ENCODE measurements around the gene DNAAF1.

The DNAAF1 gene

DNA sequence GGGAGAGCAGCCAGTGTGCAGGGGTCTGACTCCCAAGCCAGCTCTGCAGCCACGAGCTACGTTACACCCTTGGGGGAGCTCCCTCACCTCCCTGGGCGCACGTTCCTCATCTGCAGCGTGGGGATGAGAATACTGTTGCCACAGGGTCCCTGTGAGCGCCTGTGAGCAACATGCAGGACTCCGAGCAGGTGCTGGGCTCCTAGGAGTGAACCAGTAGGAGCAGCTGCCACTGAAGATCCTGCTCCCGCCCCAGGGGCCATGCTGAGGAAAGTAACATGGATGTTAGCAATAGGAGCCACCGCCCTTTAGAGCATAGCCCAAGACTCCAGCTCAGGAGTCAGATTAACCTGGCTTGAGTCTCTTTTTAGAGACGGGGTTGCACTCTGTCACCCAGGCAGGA lies 15.9 kb downstream of the DNAAF1 start:
- no peak for DNase-seq (ENCODE audit: low read depth)

DNA sequence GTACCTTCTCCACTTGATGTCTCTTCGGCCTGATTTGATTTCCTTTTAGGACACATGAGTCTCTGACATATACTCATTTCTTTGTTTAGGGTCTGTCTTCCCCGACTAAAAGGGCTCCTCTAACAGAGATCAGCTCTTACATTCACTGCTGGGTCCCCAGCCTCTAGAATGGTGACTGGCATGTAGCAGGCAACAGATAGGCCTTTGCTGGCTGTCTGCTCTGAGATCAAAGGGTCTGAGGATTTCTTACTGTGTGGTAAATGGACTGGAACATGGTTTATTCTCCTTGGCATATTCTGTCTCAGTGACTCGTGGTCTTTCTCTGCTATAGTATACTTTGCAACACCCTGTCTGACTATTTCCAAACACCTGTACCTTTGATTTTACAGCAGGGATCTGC lies 16.7 kb downstream of the DNAAF1 start:
- no peak for DNase-seq (ENCODE audit: low read depth)

DNA sequence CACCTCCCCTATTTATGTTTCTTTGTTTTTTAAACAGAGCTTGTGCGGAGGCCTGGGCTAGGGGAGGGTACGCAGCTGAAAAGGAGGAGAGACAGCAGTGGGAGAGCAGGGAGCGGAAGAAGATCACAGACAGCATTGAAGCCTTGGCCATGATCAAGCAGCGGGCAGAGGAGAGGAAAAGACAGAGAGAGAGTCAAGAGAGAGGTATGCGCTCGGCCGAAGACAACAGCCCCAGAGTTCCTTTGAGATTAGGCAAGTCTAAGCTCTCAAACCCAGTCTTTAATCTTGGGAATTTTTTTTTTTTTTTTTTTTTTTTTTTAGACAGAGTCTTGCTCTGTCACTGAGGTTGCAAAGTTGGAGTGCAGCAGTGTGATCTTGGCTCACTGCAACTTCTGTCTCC lies 20.6 kb downstream of the DNAAF1 start:
- no peak for DNase-seq (ENCODE audit: low read depth)

DNA sequence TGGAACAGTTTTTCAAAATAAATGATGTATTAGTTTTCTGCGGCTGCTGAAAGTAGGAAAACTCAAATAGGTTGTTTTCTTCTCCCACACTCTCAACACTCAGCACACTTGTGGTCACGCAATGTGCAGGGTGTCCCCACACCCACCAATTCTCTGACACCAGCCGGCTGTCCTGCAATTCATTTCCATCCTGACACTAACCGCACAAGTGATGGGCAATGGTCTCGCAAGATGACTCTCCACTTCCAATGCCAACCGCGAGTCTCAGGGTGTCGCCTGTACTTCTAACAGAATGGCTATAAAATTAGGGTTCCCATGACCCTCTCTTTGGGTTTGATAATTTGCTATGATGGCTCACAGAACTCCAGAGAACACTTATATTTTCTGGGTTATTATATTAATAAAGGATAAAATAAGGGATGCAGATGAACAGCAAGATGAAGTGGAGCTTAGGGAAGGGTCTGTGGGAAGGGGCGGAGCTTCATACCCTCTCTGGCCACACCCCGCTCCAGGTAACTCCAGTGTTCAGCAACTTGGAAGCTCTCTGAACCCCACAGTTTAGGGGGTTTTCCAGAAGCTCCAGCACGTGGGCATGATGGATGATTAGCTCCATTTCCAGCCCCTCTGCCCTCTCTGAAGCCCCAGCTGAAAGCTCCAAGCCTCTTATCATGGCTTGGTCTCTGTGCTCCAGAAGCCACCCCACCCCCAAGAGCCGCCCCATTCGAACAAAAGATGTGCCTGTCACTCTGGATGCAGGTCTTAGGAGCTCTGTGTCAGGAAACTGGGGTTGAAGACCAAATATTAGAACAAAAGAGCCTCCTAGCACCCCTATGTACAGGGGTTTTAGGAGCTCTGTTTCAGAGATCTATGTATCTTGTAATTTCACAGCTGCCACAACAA lies 21.9 kb downstream of the DNAAF1 start:
- DNase-seq (ENCODE audit: low read depth) = no peak

DNA sequence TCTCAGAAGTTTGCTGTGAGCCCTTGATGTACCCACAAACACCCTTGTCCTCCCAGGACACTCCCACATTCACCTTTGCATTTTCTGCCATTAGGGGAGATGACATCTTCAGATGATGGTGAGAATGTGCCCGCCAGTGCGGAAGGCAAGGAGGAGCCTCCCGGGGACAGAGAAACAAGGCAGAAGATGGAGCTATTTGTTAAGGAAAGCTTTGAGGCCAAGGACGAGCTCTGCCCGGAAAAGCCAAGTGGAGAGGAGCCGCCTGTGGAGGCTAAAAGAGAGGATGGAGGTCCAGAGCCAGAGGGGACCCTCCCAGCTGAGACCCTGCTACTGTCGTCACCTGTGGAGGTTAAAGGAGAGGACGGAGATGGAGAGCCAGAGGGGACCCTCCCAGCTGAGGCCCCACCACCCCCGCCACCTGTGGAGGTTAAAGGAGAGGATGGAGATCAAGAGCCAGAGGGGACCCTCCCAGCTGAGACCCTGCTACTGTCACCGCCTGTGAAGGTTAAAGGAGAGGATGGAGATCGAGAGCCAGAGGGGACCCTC lies 24.7 kb downstream of the DNAAF1 start:
- no peak for DNase-seq (ENCODE audit: low read depth)

DNA sequence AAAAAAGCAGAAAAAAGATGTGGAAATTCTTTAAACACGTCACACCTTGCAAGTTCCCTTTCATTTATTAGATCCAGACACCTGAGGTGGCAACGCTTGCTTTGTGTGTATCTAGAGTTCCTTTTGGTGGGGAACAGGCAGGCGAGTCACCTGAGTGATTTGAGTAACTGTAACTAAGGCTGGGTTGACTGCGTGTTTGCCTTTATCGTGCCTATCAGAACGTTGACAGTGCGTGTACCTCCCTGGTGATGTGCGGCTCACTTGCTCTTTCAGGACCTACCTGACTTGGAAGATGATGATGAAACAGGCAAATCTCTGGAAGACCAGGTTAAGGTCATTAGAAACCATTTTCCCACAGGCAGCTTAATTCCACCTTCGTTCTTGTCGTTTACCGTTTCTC lies 29.3 kb downstream of the DNAAF1 start:
- DNase-seq (ENCODE audit: low read depth) = no peak

DNA sequence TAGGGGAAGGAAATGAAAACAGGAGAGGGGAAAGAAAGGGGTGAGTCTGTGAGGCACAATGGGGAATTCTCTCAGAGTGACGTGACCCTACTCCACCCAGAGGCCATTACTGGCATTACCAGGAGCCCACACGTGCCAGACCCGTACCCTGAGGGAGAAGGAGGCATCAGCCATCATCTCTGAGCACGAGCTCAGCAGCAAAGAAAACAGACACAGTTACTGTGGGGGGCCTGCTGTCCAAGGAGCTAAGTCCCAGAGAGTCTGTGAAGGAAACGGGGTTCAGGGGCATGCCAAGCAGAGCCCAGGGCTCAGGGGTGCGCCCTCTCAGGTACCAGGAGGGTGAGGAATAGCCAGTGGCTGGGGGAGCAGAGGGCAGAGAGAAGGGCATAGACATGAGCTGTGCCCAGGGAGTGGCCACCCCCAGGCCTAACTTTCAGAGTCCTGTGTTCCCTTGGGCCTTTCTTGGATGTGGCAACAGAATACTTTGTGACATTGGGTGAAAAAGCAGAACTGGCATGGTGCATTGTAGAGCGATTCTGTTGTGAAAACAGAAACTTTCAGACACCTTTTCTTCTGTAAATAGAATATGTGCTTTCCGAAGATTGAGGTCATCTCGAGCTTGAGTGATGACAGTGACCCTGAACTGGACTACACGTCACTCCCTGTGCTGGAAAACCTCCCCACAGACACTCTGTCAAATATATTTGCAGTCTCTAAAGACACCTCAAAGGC lies 30.4 kb downstream of the DNAAF1 start:
- peak; percentile 18 for DNase-seq (ENCODE audit: low read depth)

DNA sequence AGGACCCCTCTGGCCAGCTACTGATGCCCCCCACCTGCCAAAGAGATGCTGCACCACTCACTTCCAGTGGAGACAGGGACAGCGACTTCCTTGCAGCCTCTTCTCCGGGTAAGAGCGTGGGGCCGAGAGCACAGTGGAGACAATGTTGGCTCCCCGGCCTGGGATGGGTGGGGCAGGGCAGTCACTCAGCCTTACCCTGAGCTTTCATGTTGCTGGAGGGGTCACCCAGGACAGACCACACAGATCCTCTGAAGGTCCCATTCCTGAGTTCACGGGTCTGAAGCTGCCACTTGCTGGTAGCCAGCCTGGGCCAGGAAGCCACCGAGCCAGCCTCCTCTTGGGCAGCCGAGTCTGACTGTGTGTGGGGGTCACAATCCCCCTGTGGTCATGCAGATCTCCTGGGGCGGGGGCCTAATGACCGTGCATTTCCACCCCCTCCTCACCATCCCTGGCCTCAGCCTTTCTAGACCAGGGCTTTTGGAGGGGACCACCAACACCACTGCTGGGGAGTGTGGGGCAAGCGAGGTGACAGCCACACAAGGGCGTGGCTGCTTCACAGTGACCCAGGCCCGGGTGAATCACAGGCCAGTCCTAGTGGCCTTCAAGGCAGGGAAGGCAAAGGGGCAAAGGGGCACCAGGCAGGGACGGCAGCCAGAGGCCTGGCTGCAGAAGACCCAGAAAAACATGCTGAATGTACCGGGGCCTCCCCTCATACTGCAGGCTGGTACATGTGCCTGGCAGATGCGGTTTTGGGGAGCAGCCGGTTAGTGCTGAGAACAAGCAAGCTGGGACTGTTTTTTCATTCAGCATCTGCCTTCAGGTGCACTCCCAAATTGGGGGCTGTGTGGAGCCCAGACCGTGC lies 31.3 kb downstream of the DNAAF1 start:
- DNase-seq (ENCODE audit: low read depth) = no peak

DNA sequence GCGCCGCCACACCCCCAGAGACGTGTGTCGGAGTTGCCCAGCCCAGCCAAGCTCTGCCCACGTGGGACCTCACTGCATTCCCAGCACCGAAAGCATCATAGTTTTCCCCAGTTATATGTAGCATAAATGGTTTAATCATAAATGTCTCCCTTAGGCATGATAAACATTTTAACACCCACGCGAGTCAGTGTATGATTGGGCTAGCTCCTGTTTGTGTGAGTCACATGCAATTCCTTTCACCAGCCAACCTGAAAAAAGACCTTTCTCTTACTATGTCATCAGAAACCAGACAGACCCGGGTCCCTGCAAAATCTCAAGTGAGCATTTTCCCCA lies 32.6 kb downstream of the DNAAF1 start:
- no peak for DNase-seq (ENCODE audit: low read depth)

DNA sequence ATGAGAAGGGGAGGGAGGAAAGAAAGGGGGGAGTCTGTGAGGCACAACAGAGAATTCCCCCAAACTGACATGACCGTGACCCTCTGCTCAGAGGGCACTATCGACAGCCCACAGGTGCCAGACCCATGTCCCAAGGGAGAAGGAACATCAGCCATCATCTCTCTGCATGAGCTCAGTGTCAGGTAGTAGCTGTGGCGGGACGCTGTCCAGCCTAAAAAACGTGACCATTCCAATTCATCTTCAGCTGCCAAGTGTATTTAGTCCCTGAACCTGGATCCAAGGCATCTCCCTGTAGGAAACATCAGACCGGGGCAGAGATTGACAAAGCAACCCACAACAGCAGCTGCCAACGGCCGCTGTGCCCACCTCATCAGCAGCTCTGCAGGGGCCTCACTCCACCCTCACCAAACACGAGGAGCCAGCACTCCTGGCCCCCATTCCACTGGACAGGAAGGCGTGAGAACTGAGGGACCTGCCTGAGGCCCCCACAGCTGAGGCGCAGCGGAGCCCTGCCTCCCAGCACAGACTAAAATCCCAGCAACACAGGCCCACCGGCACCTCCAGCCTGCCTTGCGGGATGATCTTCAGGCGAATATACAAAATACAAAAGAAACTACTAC lies 33.1 kb downstream of the DNAAF1 start:
- DNase-seq (ENCODE audit: low read depth) = no peak

DNA sequence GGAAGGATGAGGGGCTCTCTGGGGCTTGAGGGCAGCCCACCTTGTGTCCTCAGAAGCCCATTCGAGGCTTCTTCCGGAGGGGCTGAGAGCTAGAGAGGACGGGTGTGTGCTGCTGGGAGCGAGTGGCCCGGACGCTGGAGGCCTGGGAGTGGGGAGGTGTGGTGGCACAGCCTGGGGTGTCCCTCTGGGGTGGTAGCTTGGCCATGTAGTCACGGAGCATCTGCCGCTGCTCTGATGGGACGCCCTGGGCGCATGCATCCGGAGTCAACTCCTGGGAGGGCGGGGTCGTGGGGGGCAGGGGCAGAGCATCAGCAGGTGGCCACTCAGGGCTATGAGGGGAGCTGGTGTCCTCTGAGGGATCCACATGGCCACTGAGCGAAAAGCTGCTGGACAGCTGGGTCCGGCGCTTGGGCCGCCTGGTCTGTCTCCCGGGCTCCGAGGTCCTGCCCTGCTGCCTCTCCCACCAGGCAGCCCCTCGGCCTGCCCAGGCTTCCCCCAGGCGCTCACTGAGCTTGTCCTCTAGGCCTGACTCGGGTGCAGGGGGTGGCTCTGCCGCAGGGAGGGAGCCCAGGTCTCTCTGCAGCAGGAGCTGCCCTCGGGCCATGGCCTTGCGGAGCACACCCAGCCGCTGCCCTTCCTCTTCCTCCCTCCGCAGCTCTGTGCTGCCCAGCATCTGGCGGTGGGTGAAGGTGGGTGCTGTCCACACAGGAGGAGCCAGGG lies 33.9 kb downstream of the DNAAF1 start:
- no peak for DNase-seq (ENCODE audit: low read depth)

DNA sequence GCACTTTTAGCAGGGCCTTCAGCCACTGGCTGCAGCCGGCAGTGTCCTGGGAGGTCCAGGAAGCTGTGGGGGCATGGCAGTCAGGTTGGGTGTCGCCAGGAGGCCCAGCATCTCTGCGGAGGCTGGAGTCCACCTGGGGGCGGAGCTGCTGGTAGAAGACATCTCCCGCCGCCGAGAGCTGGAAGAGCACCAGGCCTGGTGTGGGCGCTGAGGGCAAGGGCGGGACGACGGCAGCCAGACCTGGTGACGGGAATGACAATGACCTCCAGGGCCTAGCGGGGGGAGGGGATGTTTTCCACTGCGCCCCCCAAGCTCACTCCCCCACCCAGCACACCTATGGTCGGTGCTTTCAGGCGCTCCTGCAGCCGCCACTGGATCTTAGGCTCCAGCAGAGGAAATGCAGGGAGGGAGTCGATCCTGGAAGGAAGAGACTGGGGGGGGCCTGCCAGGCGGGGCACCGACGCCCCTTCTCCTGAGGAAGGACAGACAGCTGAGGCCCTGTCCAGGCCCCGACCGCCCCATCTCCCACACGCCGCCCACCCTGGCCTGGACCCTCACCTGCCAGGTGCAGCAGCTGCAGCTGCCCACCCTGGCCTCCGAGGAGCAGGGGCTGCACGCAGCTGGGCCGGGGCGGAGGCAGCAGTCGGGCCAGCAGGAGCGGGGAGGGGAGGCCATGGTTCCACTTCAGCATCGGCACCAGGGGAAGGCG lies 34.7 kb downstream of the DNAAF1 start:
- DNase-seq (ENCODE audit: low read depth) = no peak

DNA sequence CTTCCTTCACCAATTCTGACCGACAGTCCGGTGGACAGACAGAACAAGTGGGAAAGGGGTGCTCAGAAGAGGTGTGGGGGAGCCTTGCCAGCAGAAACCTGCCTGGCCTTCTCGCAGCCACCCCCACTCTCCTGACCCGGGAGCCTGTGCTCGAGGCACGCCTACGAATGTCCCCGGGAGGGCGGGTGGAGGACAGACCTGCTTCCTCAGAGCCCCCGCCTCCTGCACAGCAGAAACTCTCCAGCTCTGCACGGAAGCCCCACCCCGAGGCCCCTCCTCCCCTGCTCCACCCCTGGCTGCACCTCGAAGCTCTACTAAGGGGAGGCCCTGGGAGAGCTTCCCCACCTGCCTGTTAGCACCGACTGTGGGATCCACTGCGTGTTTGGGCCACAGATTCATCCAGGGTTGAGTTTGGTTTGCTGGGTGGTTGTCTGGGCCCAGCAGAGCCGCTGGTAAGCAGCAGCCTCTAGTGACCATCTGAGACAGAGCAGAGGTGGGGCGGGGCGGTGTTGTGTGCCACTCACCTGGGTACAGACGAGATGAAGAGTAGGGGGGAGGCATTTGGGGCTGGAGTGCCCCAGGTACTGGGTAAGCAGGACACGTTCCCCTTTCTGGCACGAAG lies 35.5 kb downstream of the DNAAF1 start:
- no peak for DNase-seq (ENCODE audit: low read depth)

DNA sequence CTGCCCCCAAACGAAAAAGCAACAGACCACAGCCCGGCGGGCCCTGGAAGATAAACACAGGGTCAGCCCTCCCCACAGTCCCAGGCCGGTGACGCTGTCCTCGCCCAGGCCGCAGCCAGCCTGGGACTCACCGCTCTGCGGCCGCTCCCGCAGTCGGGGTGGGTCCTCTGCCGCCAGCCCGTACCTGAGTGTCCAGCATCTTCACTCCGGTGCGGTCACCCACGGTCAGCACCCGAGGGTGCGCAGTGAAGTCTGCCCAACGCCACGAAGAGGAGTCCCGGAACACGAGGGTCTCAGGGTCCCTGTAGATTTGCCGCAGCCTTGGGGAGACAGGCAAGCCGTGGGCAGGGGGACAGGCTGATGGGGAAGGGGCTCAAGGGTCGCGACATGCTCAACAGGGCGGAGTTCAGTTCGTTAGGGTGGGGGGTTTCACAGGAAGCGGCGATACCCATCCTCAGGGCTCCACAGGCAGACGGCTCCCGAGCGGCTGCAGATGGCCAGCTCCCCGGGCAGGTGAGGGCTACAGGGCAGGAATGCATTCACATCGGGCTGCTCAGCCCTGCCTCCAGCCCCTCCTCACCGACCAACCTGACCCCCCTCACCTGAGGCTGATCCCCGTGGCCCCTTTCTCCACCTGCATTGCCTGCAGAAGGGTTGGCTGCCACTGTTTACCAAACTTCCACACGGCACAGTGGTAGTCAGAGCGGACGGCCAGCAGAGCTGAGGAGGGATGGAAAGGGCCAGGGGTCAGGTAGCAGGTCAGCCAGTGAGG lies 36.2 kb downstream of the DNAAF1 start:
- no peak for DNase-seq (ENCODE audit: low read depth)

DNA sequence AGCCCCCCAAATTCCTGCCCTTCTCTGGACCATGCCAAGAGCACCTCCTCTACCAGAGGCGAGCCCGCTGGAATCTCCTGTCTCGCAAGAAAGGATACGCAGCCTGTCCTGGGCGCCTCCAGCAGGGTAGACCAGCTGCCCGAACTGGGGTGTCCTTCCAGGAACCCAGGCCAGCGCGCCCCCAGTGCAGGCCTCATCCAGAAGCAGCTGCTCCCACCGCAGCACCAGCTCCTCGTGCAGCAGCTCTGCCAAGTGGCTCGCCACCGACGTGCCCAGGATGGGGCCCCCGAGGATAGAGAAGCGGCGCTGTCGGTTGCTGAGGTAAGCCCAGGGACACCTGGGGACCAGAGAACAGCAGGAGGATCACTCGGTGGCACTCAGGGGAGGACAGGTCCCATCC lies 37.0 kb downstream of the DNAAF1 start:
- no peak for DNase-seq (ENCODE audit: low read depth)

DNA sequence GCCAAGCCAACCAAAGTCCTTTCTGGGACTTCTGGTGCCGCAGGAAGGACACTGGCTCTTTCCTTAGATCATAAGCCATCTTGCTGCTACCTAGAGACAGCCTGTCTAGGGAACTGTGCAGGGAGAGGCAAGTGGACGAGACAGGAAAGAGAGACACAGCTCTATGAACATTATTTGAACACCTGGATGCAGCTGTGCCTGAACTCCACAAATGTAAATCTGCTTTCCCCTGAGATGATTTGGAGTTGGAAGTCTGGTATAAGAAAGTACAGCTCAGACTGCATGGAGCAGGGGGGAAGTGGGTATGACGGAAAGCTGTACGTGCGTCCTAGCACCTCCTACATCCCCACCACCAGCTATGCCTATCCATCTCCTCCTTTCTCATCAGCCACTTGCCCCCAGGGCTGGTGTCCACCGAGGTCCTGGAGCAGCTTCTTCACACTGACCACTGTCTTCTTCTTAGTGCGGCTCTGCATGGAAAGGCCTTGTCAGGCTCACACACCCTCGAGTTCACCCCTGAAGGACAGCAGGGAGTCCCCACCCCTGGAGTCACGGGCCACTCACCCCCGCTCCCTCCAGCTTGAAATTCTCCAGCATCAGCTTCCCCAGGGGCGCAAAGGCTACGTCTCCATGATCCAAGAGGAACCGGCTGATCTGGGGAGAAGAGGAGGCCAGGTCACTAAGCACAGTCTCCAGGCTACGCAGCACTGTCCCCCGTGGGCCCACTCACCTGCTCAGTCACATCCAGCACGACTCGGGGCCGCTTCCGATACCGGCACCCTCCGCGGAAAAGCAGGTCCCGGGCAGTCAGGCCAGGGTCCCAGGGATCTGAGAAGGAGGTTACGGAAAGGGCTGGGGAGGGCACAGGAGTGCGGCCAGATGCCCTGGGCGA lies 37.8 kb downstream of the DNAAF1 start:
- no peak for DNase-seq (ENCODE audit: low read depth)

DNA sequence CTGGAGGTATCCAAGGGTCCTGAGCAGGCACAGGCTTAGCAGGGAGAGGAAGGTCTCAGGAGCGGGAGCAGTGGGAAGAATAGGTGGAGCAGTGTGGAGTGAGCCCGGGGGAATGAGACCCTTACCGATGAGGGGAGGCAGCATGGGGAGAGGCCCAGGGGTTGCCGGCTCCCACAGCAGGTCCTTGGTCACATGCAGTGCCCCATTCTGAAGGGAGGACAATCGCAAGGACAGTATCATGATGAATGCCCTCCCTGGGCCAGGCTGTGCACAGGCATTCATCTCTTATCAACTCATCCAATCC lies 38.4 kb downstream of the DNAAF1 start:
- DNase-seq (ENCODE audit: low read depth) = no peak

DNA sequence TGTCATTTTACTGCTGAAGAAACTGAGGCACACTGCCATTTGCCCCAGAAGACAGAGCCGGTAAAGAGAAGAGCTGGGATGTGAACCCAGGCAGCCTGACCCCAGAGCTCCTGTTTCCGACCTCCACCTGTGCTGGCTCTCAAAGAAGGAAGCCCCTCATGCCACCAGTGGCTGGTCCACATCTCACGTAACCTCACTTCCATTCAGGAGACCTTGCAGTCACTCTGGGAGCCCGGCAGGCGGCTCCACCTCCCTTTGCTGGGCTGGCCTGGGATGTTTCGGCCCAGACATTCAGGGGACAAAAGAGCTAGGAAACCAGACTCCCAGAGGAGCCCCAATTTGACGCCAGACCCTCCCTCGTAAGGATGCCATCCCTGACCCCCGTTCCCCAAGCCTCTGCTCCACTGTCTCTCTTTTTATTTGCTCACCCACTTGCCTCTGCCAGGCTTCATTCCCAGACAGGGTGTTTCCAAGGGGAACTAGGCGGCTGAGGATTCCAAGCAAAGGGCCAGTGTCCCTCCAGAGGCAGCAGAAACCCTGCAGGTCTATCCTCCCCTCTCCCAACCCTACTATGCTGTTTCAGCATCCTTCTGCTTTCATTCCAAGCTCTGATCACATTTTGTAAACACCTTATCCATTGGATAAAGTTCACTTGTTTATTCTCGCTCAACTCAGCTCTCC lies 38.9 kb downstream of the DNAAF1 start:
- DNase-seq (ENCODE audit: low read depth) = no peak

Measured in fibroblast of gingiva (primary cell).